Measurements from ENCODE around the gene HBE1. TPM values are rescaled to one million over a fixed set of nuclear protein-coding genes. Genes with fewer than 3 reads are reported as not detected.

The HBE1 gene
- total RNA-seq, 1 donor from 2014 or later: not detected

DNA sequence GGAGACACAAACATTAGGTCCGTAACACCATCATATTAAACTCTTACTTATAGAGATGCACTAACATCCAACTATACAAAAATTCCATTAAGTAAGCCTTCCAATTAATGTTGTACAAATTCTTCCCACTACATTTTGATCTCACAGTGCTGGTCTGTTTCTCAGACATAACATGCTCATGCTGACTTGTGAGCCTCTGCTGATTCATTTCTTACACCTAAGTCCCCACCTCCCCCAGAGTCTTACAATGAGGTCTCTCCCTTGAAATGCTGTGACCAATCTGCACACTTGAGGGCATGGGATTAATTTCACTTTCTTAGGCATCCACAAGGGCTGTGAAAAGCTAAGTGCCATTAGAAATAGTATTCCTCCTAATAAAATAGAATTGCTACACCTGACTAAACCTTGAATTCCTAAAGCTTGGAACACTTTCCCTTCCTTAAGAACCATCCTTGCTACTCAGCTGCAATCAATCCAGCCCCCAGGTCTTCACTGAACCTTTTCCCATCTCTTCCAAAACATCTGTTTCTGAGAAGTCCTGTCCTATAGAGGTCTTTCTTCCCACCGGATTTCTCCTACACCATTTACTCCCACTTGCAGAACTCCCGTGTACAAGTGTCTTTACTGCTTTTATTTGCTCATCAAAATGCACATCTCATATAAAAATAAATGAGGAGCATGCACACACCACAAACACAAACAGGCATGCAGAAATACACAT is 22.1 kb downstream of the HBE1 start:
- no peaks in the 10 kb centered on the region for H3K9me3 Mint-ChIP-seq (ENCODE audit: low read depth)
- no peak for DNase-seq (ENCODE audit: low spot score, unreplicated experiment)
- H3K27me3 Mint-ChIP-seq: peaks cover 16% of the 10 kb centered on the region
- H3K27ac Mint-ChIP-seq: no peak overlapping the region
- H3K36me3 Mint-ChIP-seq (ENCODE audit: insufficient read depth): no peaks in the 10 kb centered on the region
- H3K4me3 Mint-ChIP-seq (ENCODE audit: low read depth): no peak overlapping the region
- H3K4me1 Mint-ChIP-seq (ENCODE audit: low read depth): no peaks in the 10 kb centered on the region
- TF ChIP-seq, protein P1, sequence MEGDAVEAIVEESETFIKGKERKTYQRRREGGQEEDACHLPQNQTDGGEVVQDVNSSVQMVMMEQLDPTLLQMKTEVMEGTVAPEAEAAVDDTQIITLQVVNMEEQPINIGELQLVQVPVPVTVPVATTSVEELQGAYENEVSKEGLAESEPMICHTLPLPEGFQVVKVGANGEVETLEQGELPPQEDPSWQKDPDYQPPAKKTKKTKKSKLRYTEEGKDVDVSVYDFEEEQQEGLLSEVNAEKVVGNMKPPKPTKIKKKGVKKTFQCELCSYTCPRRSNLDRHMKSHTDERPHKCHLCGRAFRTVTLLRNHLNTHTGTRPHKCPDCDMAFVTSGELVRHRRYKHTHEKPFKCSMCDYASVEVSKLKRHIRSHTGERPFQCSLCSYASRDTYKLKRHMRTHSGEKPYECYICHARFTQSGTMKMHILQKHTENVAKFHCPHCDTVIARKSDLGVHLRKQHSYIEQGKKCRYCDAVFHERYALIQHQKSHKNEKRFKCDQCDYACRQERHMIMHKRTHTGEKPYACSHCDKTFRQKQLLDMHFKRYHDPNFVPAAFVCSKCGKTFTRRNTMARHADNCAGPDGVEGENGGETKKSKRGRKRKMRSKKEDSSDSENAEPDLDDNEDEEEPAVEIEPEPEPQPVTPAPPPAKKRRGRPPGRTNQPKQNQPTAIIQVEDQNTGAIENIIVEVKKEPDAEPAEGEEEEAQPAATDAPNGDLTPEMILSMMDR (IDR thresholded peaks at IDR 0.05; ENCODE audit: unreplicated experiment): no peak

DNA sequence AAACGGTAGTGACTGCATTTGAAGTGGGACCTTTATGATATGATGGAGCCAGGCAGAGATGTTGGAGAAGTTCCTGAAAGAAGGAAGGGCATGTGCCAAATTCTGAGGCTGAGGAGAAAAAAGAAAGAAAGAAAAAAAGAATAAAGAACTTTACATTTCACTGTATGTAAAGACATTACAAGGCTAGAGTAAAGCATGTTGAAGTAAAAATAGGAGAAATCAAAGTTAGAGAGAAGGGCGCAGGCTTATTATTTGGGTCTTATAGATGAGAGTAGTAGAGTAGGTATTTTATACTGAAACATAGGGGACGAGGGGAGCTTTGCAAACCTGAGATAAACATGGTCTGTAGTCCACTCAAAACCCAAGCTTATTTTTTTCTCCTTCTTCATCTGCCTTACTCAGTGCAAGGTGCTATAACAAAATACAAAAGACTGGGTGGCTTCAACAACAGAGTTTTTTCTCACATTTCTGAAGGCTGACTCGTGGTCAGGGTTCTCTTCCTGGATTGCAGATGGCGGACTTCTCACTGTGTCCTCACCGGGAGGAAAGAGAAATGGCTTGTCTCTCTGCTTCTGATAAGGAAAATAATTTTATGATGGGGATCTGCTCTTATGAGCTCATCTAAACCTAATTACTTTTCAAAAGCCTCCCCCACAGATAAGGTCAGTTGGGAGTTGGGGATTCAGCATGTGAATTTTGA is 22.8 kb downstream of the HBE1 start:
- Mint-ChIP-seq H3K36me3 (ENCODE audit: insufficient read depth) (no peaks in the 10 kb centered on the region), H3K4me3 (ENCODE audit: low read depth) (no peak overlapping the region), H3K9me3 (ENCODE audit: low read depth) (no peaks in the 10 kb centered on the region), H3K27ac (no peak overlapping the region), H3K27me3 (peaks cover 12% of the 10 kb centered on the region), H3K4me1 (ENCODE audit: low read depth) (no peaks in the 10 kb centered on the region)
- DNase-seq (ENCODE audit: low spot score, unreplicated experiment): no peak
- TF ChIP-seq, protein P1 (IDR thresholded peaks at IDR 0.05; ENCODE audit: unreplicated experiment): no peak

DNA sequence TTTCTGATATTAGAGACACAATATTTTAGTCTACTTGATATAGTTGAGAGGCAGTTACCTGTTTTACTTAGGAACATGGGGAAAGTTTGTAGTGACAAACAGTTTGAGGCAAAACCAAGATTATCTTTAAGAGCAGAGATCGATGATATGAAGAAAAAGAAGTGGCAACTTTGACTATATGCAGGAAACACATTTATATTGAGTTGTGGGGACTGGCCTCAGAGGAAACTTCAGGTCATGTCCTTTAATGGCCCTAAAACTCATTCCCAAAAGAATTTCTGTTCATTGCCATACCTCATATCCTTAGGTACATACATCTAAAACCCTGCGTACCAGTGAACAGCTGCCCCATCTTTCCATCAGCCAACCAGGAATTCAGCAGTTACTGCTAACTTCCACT is 24.6 kb downstream of the HBE1 start:
- no peak for DNase-seq (ENCODE audit: low spot score, unreplicated experiment)
- Mint-ChIP-seq H3K4me3 (ENCODE audit: low read depth) (no peak overlapping the region), H3K9me3 (ENCODE audit: low read depth) (no peaks in the 10 kb centered on the region), H3K27ac (no peak overlapping the region), H3K27me3 (peaks cover 12% of the 10 kb centered on the region), H3K4me1 (ENCODE audit: low read depth) (no peaks in the 10 kb centered on the region), H3K36me3 (ENCODE audit: insufficient read depth) (no peaks in the 10 kb centered on the region)
- TF ChIP-seq, protein P1 (IDR thresholded peaks at IDR 0.05; ENCODE audit: unreplicated experiment): no peak

DNA sequence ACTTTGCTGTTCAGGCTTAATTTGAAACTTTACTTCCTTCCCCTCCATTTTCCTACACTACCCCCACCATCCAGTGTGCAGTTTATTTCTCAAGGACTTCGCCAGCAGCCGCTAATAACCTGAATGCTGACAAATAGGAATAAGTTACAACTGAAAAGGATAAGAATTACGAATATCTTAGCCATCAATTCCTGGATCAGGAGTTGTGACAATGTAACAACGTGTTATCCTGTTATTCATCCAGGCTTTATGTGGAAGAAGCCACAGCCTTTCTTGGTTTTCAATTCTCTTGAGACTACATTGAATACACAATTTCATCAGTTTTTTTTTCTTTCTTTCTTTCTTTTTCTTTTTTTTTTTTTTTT is 25.9 kb downstream of the HBE1 start:
- peaks cover 10% of the 10 kb centered on the region for H3K27me3 Mint-ChIP-seq
- no peaks in the 10 kb centered on the region for H3K36me3 Mint-ChIP-seq (ENCODE audit: insufficient read depth)
- no peaks in the 10 kb centered on the region for H3K9me3 Mint-ChIP-seq (ENCODE audit: low read depth)
- DNase-seq (ENCODE audit: low spot score, unreplicated experiment): no peak
- H3K4me1 Mint-ChIP-seq (ENCODE audit: low read depth): no peaks in the 10 kb centered on the region
- H3K27ac Mint-ChIP-seq: no peak overlapping the region
- TF ChIP-seq, protein P1 (IDR thresholded peaks at IDR 0.05; ENCODE audit: unreplicated experiment): no peak
- no peak overlapping the region for H3K4me3 Mint-ChIP-seq (ENCODE audit: low read depth)

DNA sequence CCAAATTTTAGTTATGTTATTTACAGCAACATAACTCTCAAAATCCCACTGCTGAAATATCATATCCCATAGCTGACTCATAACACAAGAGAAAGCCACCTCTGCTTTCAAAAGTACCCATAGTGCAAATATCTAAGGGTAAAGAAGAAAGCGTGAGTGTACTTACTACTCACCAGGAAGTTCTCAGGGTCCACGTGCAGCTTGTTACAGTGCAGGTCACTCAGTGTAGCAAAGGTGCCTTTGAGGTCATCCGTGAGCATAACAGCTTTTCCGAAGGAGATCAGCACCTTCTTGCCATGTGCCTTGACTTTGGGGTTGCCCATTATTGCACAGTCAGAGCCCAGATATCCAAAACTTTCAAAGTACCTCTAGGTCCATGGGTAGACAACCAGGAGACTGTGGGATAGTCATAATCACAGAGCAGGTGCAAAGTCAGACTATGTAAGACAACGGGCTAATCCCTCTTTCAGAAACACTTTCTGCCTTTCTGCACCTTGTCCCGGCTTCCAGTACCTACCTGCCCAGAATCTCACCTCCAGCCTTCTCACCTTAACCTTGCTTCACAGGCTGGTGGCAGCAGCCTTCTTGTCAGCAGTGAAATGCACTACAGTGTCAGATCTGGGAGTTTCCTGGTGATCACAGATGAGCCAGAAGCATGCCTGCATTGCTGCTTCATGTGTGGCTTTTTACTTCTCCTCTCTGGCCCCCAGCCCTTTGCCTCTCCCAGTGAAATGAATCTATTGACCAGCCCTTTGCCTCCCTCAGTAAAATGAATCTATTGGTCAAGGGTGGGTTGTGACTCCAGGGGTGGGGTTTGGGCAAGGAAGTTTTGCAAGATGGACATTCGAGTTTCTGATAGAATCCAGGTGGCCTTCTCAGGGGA is 26.6 kb downstream of the HBE1 start:
- Mint-ChIP-seq H3K36me3 (ENCODE audit: insufficient read depth) (no peaks in the 10 kb centered on the region), H3K9me3 (ENCODE audit: low read depth) (no peaks in the 10 kb centered on the region), H3K27me3 (peaks cover 10% of the 10 kb centered on the region), H3K4me1 (ENCODE audit: low read depth) (no peaks in the 10 kb centered on the region), H3K27ac (no peak overlapping the region), H3K4me3 (ENCODE audit: low read depth) (no peak overlapping the region)
- TF ChIP-seq, protein P1 (IDR thresholded peaks at IDR 0.05; ENCODE audit: unreplicated experiment): no peak
- DNase-seq (ENCODE audit: low spot score, unreplicated experiment): no peak

Measured in progenitor cell of endocrine pancreas (in vitro differentiated cells).